DMS53 (cell line): Measurements from ENCODE around the gene SFT2D1.
"Not testable (repeated sequence)": the region's sequence is repeated elsewhere in the genome, so short reads cannot be mapped to it uniquely, and the experiment has no call there.

Experiments
- DNase-seq: peaks from one replicate; lab custom pipeline; 2025; lab: John Stamatoyannopoulos, UW

Gene SFT2D1

DNA sequence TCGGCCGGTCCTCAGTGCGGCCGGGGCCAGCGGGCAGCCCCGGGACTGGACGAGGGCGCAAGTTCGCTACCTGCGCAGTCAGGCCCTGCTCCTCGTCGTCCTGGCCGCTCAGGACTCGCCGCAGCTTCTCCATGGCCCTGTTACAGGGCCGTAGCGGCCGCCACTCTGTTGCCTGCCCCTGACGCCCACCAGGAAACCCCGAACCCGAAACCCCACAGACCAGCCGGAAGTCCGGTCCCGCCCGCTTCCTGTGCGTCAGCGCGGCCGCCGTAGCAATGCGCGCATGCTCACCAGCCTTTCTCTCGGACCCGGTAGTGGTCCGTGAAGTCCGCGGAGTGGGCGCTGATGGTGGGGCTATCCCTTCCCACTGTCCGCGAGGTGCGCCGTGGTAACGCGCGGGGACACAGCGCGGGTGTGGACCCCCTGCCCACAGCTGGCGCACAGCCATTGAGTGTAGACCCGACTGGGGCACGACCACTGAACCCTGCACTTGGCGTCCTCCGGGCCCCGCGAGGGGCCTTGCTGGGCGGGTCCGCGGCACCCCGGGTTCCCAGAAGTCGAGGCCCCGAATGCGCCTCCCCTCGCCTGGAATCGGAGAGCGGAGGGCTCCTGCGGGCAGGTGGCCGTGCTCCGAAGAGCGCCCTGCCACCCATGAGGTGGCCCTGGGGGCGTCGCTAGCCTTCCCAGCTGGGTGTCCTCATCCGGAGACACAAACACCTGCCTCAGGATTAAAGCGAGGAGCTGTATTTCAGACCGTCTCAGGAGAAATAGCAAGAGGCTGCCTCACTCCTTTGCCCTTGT is at the start of gene SFT2D1:
Gene SFT2D1 (minus strand): TSS at position 197 of the 801 bp plus-strand sequence. CDS start 64 bp downstream, at position 133.
- peak; percentile 84 for DNase-seq

DNA sequence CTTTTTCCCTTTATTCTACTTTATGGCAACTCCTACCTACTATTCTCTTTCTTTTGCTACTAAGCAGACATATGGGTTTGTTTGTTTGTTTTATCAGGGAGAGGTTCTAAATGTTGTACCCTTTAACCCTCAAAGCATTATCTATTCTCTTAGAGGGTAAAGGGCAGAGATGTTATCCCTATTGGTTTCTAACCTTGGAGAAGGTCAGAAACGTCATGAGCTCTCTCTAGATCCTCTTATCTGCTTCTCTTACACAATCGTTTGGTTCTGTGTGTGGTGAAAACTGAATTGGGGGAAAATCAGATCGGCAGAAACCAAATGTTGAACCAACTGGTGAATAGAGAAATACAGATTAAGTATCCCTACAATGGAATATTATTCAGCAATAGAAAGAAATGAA is 46.8 kb upstream of the SFT2D1 start:
- DNase-seq, result no peak

DNA sequence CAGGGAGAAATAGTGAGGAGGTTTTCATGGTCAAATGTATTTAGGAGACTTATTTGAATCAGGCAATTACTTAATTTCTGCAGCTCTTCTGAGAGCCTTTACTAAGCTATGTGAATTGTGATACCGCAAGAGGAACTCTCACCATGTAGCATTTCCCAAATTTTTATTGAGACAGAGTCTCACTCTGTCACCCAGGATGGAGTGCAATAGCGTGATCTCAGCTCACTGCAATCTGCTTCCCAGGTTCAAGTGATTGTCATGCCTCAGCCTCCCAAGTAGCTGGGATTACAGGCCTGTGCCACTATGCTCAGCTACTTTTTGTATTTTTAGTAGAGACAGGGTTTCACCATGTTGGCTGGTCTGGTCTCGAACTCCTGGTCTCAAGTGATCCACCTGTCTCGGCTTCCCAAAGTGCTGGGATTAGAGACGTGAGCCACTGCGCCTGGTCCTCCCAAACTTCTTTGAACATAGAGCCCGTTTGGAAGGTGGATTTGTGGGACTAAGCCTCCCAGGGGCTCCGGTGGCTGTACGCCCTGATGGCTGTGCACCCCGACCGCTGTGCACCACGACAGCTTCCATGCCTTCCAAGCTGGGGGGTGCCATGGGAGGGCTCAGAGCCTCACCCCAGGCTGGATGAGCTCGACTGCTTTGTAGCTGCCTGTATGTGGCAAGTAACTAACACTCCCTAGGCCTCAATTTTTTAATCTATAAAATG is 46.1 kb upstream of the SFT2D1 start:
- no peak for DNase-seq

DNA sequence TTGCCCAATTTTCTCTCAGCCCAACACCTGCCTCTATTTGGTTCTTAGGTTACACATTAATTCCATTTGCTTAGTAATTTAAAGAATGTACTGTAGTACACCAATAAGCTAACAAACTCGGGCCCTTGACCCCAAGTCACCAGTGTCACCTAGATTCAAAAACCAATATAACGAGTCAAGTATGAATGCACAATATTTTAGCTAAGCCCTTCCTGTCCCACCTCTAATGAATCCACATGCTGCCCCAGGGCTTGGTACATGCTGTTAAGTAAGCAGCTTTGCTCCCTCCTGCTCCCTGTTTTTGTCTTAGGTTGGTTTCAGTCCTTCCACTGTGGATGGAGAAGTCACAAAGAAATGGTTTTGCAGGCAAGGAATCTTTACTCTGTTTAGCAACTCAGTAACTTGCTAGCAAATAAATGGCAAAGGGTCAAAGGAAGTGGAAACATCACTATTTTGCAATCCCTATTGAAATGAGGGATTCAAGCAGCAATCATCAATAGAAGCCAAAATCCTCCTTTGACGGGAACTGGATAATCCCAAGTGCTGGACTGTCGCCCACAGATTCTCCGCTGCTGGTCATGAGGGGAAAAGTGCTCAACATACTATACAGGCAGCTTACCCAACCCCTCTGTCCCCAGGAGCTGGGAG is 45.4 kb upstream of the SFT2D1 start:
- no peak for DNase-seq

- not testable (repeated sequence) for DNase-seq
Measured at GRCh38 chr6:166387098-166387497, 44.8 kb upstream of the SFT2D1 start.

- DNase-seq, result no peak
Measured at GRCh38 chr6:166386111-166386510, 43.8 kb upstream of the SFT2D1 start.

GRCh38 chr6:166383802-166384363 is 41.5 kb upstream of the SFT2D1 start:
- peak; percentile 80 for DNase-seq

GRCh38 chr6:166382933-166383801 is 40.8 kb upstream of the SFT2D1 start, which contains the start of gene MPC1:
Gene MPC1 (minus strand): TSS chr6:166382940. CDS start chr6:166382876, 64 bp downstream.
- peak; percentile 97 for DNase-seq

GRCh38 chr6:166382500-166382932 is 40.2 kb upstream of the SFT2D1 start:
- no peak for DNase-seq

- DNase-seq, result peak; percentile 94
Measured at GRCh38 chr6:166381733-166382499, 39.6 kb upstream of the SFT2D1 start.

DNA sequence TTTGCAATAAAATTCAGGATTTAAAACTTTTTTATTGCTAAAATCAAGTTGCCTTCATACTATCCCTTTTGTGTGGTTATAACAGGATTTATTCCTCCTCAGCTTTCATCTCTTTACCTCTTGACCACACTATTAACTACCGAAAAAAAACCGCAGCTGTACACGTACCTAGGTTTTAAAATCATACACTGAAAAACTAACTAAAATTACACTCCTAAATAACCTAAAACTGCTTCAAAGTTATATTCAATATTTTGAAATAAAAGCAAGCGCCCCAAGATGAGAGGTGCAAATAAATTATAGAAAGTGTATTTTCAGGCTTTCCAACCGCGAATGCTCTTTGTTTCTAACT is 39.0 kb upstream of the SFT2D1 start:
- DNase-seq, result peak; percentile 53

GRCh38 chr6:166379800-166380199 is 37.5 kb upstream of the SFT2D1 start:
- no peak for DNase-seq

DNA sequence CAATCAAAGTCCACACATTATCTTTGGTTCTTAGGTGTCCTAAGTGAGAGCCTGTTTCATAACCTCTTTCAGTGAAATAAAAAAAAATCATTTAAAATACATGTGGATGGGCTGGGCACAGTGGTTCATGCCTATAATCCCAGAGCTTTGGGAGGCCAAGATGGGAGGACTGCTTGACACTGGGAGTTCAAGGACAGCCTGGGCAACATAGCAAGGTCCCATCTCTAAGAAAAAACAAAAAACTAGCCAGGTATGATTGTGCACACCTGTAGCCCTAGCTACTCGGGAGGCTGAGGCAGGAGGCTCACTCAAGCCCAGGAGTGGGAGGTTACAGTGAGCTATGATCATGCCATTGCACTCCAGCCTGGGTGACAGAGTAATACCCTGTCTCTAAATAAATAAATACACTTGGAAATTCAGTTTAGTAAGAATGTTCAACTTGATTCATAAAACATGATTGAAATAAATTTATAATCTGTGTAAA is 36.8 kb upstream of the SFT2D1 start:
- no peak for DNase-seq

DNA sequence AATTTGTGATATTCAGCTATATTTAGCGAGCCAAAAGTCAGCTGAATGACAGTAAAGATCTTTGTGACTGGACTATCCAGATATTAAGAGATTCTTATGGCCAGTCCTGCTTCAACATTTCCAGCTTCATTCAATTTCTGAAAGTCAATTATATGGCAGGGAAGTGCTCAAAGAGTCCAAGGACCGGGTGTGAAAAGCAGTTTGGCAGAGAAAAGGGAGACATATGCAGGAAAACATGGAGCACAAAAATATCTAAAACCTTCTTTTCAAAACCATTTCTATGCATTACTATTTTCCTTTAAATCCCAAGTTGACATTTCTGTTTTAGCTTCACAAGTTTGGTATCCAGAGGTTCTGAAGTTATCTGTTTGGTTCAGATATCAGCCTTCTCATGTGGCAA is 35.4 kb upstream of the SFT2D1 start:
- DNase-seq, result no peak

GRCh38 chr6:166375013-166375412 is 32.7 kb upstream of the SFT2D1 start:
- no peak for DNase-seq

- DNase-seq, result no peak
Measured at GRCh38 chr6:166370489-166370888, 28.1 kb upstream of the SFT2D1 start.

GRCh38 chr6:166369782-166370181 is 27.4 kb upstream of the SFT2D1 start:
- DNase-seq, result no peak

GRCh38 chr6:166366921-166367320 is 24.6 kb upstream of the SFT2D1 start:
- no peak for DNase-seq

GRCh38 chr6:166365806-166366205 is 23.5 kb upstream of the SFT2D1 start:
- DNase-seq, result no peak

- no peak for DNase-seq
Measured at GRCh38 chr6:166365221-166365620, 22.9 kb upstream of the SFT2D1 start.
